HEK293T (cell line): ENCODE results near the gene SYNE1.

Experiments
- ARNT ChIP-seq: fragments of 450-650 bp; IDR thresholded peaks from 2 replicates; pipeline ENCODE4 v1.6.1; 2017; ENCODE audit warnings: mild to moderate bottlenecking
- BHLHE40 ChIP-seq: fragments of 450-650 bp; IDR thresholded peaks from 2 replicates; pipeline ENCODE4 v1.6.1; 2016; ENCODE audit warnings: mild to moderate bottlenecking, moderate library complexity, borderline replicate concordance
- ELF4 ChIP-seq: fragments of 450-650 bp; IDR thresholded peaks from 2 replicates; pipeline ENCODE4 v1.6.1; 2017; ENCODE audit warnings: antibody characterized with exemption
- FOXA1 ChIP-seq: fragments of 450-650 bp; IDR thresholded peaks from 2 replicates; pipeline ENCODE4 v1.6.1; 2016; ENCODE audit warnings: mild to moderate bottlenecking
- FOXK2 ChIP-seq: fragments of 450-650 bp; IDR thresholded peaks from 2 replicates; pipeline ENCODE4 v1.6.1; 2016; ENCODE audit warnings: mild to moderate bottlenecking
- FOXM1 ChIP-seq: fragments of 450-650 bp; IDR thresholded peaks from 2 replicates; pipeline ENCODE4 v1.6.1; 2017; ENCODE audit warnings: mild to moderate bottlenecking, borderline replicate concordance
- LEF1 ChIP-seq: fragments of 450-650 bp; IDR thresholded peaks from 2 replicates; pipeline ENCODE4 v1.6.1; 2017; ENCODE audit warnings: mild to moderate bottlenecking, borderline replicate concordance
- SP1 ChIP-seq: fragments of 450-650 bp; IDR thresholded peaks from 2 replicates; pipeline ENCODE4 v1.6.1; 2017
- ZNF384 ChIP-seq: fragments of 450-650 bp; IDR thresholded peaks from 2 replicates; pipeline ENCODE4 v1.6.1; 2016

DNA sequence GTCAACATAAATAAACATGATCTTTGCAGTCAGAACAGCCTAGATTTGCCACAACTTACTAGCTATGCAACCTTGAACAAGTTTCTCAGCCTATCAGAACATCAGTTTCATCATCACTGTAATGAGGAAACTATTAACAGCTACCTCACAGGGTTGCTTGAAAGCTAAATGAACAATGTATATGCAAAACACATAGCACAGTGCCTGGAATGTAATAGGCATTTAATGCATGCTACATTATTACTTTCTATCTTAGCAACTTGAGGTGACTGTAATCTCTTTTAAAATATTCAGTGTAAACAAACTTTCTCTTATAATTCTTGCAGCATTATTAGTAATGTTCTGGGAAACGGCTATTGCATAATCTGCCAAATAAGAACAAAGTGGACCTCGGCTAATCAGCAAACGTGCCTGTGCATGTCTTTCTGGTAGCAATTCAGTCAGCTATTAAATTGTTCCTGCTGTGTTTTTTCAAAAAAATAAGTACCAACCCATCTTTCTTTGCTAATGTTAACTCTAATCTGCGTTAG is 61.5 kb downstream of the SYNE1 start:
- TF ChIP-seq ELF4 (no peak), BHLHE40 (no peak), SP1 (no peak), ZNF384 (no peak), ARNT (no peak), FOXM1 (no peak), FOXA1 (no peak), LEF1 (no peak), FOXK2 (no peak)
